Measurements from ENCODE around the gene MYO1E.

MYO1E gene

DNA sequence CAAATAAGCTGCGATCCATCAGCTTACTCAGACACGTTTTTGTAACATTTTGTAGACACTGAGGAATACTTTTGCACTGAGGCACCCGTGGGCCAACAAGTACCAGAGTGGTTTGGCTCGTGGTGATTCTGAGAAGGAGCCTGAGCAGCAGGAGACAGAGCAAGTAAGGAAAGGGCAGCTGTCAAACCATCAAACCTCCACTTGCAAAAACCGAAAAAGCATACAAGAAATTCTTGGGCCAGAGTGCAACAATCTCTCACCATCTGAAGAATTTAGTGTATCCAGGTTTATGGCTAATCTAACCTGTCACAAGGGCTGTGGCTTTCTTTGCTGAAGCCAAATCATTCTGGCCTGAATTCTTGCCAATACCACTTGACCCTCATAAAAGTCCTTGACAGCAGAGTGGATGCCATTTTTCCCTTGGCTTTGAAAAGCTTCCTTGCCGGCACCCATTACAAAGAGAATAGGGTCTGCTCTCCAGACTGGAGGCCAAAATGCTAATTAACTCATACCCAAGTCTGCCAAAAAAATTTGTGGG lies 56.7 kb downstream of the MYO1E start:
- DNase-seq (ENCODE audit: low spot score) = no peak

DNA sequence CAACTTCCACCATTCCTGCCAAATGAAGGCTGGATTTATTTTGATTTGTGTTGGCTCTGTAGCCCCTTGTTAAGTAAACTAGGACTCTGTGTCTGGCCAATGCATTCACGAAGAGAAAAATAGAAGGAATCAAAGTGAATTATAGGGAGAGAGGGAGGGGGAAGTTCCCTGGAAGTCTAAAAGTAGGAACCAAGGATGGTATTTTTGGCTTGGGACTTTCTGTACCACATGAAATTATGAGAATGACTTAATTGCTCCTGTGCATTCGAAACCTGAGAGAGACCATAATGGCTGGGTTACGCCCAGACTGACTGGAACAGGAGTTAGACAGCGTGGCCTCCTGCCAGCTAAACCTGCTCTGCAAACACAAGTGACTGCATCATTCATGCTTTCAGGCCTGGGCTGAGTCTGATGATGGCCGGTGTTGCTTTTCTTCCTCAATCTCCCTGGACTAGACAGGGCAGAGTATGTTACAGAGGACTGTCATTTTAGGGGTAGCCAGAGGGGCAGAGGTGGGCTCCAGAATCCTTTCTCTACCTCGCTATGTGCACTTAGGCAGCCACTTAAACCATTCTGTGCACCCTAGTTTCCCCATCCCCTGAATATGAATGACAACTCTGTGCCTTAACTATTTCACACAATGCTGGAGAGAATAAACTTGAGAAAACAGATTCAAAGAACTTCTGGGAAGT lies 58.9 kb downstream of the MYO1E start:
- no peak for DNase-seq (ENCODE audit: low spot score)

DNA sequence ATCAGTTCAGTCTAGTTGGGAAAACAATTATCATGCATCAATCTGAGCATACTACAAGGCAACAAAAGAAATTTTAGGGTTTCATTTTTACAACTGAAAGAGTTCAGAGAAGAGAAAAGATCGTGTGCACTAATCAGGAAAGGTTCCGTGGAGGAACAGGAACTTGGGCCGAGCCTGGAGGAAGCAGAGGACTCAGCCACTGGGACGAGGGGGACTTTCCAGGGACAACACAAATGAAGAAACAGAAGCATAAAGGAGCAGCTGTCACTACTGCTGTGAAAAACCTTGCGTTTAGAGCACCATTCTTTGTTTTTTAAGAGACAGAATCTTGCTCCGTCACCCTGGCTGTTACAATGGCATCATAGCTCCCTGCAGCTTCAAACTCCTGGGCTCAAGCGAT lies 60.5 kb downstream of the MYO1E start:
- no peak for DNase-seq (ENCODE audit: low spot score)

DNA sequence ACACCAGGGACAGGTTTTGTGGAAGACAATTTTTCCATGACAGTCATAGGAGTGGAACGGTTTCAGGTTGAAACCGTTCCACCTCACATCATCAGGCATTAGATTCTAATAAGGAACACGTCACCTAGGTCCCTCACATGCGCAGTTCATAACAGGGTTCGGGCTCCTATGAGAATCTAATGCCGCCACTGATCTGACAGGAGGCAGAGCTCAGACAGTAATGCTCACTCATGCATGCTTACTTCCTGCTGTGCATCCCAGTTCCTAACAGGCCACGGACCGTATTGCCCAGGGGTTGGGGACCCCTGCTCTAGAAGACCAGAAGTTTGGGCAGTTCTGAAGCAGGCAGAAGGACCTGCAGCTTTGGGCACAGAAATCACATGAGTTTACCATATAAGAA lies 61.5 kb downstream of the MYO1E start:
- no peak for DNase-seq (ENCODE audit: low spot score)

DNA sequence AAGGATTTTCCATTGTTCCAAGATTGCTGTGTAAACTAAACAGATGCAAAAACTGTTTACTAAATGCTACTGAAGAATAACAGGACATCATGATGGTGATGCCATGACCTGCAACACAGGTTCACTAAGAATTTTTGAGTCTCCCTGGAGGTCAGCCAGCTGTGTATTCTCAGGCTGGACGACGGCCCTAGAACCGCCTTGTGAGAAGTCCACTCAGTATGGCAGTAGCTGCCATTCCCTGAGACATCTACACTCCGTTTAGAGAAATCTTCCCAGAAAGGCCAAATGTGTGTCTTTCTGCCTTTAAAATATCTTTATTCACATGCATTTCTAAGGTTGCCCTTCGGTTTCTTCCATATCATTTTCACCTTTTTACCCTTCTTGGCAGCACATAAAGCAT lies 63.3 kb downstream of the MYO1E start:
- DNase-seq (ENCODE audit: low spot score) = no peak

DNA sequence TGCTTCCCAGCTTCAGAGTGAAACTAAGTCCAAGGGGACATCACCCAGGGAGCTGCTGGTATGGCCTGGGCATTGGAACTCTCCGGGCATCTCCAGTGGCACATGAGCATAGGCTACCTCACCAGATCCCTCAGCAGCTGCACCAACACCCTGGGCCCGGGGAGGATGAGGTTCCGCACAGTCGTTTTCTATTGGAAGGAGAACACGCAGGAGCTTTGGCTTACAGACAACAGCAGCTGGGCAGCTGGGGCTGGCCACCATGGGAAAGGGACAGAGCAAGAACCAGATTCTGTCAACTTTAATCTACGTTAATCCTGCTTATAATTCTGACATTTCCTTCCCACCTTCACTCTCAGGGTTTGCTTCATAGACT lies 65.5 kb downstream of the MYO1E start:
- DNase-seq (ENCODE audit: low spot score) = peak; percentile 69

DNA sequence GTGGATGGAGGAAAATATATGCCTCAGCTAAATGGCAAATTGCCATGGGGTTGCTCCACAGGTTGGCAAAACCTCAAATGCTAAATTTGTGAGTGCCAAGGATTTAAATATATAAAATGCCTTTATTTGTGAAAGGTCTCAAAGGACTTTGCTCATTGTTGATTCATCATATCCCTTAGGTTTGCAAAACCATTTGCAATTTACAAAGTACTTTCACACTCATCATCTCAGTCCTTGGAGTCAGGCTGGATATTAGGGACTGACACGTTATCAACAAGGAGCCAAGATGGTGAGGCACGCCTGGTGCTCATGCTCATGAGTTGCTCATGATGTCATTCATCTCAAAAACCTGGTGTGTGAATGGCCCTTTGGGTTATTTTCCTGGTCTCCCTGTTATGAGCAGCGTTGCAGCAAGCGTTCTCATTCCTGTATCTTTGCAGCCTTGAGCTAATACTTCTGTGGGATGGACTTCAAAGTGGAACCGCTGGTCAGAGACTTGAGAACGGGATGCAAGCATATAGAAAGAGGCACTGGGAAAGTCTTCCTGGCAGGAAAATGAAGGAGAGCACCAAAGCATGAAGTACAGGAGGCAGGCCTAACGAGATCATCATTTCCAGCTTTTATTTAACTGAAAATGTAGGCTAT lies 66.0 kb downstream of the MYO1E start:
- DNase-seq (ENCODE audit: low spot score) = no peak

DNA sequence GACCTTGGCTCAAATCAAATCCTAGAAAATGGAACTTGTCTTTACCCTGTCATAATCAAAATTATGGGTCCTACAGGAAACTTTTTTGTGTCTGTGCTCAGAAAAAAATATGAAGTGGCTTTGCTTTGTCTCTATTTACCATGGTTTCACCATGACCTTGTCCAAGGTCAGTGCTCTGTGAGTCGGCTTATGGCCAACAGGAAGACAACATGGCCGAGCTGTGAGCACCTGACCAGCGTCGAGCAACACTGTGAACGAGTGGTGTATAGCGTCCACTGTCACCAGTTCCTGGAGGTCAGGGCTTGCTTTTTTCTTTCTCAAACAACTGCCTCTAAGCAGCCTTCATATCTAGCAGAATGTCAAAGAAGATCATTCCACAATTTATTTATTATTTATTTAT lies 67.9 kb downstream of the MYO1E start:
- no peak for DNase-seq (ENCODE audit: low spot score)

DNA sequence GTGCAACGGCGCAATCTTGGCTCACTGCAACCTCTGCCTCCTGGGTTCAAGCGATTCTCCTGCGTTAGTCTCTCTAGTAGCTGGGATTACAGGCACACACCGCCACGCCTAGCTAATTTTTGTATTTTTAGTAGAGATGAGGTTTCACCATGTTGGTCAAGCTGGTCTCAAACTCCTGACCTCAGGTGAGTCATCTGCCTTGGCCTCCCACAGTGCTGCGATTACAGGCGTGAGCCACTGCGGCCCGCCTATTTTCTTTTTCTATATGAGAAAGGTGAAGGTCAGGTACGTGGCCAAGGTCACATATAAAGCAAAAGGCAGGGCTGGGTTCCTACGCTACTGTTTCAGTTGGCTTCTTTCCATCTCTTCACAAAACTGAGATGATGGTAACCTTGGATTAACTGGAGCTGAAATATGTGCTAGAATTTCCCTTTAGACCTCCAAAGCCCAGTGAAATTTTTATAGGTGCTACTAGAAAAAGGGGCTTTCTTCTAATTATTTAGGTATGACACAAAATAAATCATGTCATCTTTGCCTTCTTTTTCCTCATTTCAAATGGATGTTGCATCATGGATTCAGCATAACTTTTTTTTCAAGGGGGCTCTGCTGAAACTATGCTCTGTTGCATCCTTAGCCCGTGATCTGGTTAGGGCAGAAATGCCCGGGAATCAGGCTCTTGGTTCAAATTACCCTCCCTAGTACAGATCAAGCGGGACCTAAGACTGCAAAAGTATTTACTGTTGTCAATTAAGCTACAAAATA lies 68.5 kb downstream of the MYO1E start:
- DNase-seq (ENCODE audit: low spot score) = no peak

DNA sequence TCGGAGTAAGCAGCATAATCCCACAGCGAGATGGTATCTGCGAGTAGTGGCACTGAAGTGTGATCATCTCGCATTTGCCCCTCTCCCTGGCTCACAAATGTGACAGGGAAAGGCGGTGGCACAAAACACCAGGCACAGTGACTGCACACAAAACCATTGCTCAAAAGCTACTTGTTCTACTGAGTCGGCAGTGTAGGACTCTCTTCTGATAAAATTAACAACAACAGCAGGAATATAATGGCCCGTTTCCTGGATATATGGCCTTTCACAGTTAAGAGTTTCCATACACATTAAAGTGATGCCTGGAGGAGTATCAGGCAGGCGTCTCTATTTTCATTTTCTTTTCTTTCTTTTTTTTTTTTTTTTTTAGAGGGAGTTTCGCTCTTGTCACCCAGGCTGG lies 69.0 kb downstream of the MYO1E start:
- peak; percentile 65 for DNase-seq (ENCODE audit: low spot score)

DNA sequence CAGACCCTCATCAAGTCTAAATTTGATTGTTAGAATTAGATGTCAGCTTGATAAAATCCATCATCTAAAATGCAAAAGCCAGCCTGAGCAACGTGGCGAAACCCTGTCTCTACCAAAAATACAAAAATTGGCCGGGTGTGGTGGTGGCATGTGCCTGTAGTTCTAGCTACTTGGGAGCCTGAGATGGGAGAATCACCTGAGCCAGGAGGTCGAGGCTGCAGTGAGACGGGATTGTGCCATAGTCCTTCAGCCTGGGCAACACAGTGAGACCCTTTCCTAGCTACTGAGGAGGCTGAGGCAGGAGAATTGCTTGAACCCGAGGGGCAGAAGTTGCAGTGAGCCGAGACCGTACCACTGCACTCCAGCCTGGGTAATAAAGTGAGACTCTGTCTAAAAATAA lies 69.5 kb downstream of the MYO1E start:
- DNase-seq (ENCODE audit: low spot score) = no peak

DNA sequence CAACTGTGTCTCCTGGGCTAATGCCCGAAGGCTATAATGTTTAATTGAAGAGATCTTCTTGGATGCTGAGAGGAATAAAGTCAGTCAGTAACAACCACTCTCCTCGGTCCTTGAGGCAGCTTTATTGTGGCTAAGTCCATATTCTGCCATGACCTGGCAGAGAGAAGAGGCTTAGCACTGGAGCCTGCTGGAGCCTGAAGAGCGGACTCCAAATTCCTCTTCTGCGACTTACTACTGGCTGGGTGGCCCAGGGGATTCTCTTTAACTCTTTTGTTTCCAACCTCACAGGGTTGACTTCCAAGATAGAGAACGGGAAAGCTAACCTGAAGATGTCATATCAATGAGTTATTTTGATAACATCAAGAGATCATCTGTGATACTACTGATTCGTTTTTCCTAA lies 71.1 kb downstream of the MYO1E start:
- DNase-seq (ENCODE audit: low spot score) = no peak

DNA sequence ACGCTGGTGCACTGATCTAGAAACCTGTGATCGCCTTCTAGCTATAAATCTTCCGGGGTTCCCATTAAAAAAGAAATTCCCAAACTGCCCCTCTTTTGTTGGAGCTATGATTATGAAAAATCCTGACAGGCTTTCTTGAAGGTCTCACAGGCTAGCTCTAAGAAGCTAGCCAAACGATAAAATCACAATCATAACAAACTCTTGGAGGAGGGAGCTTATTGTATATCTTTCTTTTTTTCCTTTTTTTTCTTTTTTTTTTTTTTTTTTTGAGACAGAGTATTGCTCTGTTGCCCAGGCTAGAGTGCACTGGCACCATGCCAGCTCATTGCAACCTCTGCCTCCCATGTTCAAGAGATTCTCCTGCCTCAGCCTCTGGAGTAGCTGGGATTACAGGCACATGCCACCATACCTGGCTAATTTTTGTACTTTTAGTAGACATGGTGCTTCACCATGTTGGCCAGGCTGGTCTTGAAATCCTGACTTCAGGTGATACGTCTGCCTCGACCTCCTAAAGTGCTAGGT lies 72.0 kb downstream of the MYO1E start:
- no peak for DNase-seq (ENCODE audit: low spot score)

DNA sequence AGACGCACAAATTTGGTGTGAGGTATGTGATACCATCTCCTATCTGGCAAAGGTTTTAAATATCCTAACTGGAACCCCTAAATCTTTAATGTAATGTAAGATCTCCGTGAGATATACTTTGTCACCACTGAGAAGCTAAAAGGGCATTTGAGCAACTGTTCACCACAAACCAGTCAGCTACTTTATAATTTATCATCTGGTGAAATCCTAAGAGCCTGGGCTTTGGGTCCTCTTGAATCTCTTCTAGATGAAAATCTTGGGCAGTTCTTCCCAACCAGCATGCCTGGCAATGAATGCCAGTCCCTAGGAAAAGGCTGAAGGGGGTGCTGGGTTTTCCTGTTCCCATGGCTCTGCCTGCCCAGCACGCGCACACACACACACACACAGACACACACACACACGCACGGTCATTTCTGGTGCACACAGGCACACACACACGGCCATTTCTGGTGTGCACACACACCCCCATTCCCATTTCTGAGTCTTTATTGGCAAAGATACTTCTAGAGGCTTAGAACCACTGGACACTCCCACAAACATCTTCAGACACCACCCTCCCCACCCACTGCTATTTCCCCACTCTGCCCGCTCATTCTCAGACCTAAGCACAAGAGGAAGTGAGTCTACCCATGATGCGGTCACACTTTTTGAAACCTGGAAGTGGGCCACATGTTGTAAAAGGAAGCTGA lies 72.6 kb downstream of the MYO1E start:
- peak; percentile 75 for DNase-seq (ENCODE audit: low spot score)

DNA sequence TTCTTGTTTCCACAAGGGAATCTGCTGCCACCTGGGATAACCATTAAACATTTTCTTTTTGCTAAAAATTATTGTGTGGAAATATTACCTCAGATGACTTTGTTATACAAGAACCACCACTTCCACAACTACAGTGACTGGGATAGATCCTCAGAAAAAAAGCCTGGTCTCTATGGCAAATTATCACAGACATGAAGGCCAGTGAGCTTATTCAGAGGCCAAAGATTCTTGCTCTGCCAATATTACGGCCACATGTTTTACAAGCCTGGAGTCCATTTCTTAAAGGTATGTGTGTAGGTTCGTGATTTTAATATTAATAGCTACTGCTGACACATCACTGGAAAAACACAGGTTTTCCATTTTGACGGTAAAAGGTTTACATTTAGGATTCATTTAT lies 73.8 kb downstream of the MYO1E start:
- DNase-seq (ENCODE audit: low spot score) = no peak

DNA sequence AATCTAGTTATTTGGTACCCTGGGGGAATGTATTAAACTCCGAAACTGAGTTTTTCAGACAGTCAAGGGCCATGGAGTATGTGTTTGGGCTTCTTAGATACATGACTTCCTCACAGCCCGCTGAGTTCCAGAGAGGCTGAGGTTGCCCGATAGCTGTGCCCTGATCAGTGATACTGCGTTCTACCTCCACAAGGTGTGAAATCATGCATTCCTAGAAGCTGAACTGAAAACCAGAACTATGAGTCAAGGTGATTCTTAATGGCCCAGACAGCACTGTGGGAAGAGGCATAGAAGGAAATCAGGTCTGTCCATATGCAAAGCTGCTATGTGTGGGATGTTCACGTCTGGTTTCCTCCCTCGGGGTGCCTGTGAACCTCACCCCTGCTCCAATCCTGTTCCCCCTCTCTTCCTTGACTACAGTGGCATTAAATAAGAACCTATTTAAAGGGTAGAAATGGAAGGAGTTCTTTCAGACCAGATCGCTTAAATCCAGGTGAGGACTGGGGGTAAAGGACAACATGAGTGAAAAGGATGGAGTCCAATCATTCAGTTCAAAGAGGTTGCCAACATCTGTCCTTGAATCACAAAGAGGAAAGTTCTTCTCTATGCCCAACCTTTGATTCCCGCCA lies 74.3 kb downstream of the MYO1E start:
- no peak for DNase-seq (ENCODE audit: low spot score)

DNA sequence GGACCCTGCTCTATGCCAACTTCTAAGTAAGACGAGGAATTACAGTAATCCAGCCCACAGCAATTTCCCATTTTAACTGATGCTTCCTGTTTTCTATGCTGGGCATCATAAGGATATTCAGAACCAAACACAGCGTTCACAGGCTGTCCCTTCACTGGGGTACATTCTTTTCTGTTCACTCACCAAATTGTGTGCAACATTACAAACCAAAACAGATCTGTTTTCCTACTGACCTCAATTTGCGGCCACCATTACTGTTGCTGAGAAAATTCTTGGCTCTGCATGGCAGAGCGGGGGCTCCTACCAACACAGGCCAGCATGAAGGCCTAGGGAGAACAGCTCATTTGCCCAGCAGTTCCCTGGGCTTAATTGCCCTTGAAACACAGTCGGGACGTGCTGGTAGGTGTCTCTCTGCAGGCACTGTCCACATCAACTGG lies 76.5 kb downstream of the MYO1E start:
- DNase-seq (ENCODE audit: low spot score) = no peak

DNA sequence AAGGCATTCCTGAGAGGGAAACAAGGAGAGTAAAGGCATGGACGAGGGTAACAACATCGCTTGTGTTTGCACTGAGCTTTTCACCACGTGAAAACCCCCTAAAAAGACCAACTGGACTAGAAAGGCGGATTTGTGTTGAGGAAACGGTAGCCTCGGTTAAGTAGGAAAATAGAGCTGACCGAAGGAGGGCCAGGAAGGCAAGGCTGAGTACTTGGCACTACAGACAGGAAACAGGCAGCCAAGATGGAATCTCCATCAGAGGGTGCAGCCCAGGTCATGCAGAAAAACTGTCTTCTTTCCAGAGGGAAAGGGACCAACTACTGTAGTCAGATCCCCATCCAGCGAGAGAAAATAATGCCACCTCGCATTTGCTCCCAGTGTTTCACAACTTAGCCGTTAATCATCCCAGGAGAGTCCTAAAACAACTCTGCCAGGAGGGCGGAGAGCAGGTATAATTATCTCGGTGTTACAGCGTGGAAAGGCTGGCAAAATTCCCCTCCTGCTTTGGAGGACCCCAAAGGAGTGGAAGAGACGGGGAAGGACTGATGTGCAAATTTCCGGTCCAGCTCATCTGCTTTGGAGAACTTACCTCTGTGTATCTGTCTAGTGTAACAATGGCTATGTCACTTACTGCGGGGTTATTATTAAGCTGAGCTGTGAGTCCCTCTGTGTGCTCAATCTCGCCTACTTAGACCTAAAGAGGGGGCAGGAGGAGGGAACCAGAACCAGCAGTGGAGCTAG lies 77.2 kb downstream of the MYO1E start:
- DNase-seq (ENCODE audit: low spot score) = no peak

DNA sequence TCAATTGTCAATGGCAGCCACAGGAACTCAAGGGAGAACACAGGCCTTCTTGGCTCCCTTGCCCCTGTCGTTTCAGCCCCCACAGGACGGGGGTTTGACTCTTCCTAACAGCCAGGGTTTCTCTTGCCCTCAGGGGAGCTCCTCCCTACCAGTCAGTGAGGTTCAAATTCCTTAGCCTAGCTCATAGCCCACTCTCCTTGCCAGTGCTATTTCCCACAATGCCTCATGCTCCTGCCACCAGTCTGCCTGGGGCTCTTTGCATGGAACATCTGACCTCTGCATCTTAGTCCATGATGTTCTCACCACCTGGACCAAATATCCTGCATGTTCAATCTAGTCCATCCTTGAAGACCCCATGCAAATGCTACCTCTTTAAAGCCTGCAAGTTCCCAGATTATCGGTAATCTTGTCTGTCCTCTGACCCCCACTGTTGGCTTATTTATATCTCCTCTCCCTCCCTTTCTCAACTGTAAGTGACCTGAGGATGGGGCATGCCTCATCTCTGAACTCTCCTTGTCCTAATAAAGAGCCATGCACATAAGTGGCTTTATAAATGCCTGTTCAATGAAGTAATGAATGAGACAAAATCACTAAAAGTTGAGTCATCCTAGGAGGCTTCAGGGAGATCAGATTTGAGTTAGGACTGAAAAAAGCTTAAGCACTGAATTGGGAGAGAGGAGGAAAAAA lies 78.0 kb downstream of the MYO1E start:
- DNase-seq (ENCODE audit: low spot score) = no peak

DNA sequence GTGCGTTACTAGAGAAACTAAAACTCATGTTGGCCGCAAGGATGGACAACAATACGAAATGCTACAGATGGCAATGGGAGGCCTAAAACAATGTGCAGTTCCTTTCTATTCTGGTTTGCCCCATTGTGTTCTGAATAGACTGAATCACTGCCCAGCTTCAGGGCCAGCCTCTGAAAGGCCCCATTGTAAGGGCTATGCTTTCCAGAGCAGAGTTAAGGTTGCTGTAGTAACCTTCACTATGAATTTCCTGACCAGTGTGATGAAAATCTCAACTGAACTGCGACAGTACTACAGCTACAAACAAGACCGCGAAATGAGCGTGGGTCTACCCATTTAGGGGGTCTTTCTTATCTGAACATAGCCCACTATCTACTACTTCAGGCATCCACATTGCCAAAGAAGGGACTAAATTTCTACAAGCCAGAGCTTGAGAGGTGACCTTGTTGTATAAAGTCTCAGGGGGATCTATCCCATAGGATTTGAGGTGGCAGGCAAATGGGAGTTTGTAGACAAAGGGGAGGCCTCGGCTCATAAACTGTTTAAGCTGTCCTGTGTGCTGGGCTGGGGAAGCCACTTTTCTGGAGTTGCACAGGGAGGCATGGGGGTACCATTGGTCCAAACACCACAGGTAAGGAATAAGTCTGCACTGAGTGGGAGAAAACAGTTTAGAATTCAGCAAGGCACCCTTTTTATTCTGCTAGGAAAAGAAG lies 80.1 kb downstream of the MYO1E start:
- peak; percentile 96 for DNase-seq (ENCODE audit: low spot score)
